ENCODE measurements around the gene EML6. TPM values are rescaled to one million over a fixed set of nuclear protein-coding genes. Genes with fewer than 3 reads are reported as not detected.

EML6 gene
- total RNA-seq, 1 experiment from 2014 or later, result 5.2 TPM

DNA sequence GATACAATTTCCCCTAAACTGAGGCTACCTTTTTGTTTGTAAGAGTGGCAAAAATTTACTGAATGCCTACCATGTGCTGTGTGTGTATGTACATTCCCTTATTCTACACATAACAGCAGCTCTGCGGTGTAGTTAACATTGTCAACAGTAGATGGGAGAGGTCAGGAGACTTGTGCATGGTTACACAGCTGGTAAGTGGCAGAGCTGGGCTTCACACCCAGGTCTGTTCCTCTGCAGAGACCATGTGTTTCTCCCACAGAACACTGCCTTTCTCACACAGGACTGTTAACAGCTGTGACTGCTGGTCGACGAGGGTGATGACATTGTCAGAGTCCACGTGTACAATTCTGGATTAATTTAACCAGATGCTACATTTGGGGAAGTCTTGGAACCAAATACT is 49.1 kb downstream of the EML6 start:
- Histone ChIP-seq H3K36me3 (ENCODE audit: control insufficient read depth, insufficient read depth, low read length) (no peaks in the 10 kb centered on the region; the same call in 1 of the 2 replicates), H3K4me1 (no peaks in the 10 kb centered on the region), H3K4me3 (ENCODE audit: low read depth, low read length) (no peak overlapping the region), H3K27me3 (replicated peaks; ENCODE audit: control insufficient read depth, insufficient read depth, low read length) (no peaks in the 10 kb centered on the region), H3K9me3 (peaks cover 9% of the 10 kb centered on the region)
- TF ChIP-seq, protein P1, sequence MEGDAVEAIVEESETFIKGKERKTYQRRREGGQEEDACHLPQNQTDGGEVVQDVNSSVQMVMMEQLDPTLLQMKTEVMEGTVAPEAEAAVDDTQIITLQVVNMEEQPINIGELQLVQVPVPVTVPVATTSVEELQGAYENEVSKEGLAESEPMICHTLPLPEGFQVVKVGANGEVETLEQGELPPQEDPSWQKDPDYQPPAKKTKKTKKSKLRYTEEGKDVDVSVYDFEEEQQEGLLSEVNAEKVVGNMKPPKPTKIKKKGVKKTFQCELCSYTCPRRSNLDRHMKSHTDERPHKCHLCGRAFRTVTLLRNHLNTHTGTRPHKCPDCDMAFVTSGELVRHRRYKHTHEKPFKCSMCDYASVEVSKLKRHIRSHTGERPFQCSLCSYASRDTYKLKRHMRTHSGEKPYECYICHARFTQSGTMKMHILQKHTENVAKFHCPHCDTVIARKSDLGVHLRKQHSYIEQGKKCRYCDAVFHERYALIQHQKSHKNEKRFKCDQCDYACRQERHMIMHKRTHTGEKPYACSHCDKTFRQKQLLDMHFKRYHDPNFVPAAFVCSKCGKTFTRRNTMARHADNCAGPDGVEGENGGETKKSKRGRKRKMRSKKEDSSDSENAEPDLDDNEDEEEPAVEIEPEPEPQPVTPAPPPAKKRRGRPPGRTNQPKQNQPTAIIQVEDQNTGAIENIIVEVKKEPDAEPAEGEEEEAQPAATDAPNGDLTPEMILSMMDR (IDR thresholded peaks at IDR 0.05; ENCODE audit: insufficient read depth in 1 of 2, low read depth in 1 of 2, low read length in 1 of 2, severe bottlenecking in 1 of 2, unreplicated experiment in 1 of 2), result no peak
- H3K36me3 Mint-ChIP-seq (ENCODE audit: insufficient read depth, unreplicated experiment), result no peaks in the 10 kb centered on the region
- no peak overlapping the region for H3K4me3 Mint-ChIP-seq (ENCODE audit: unreplicated experiment)
- BruUV-seq (replicated peaks), result no TSS peak
- intact Hi-C loops (cut with micrococcal nuclease; ENCODE audit: unreplicated experiment), result no loop called here
- H3K4me1 Mint-ChIP-seq (ENCODE audit: low read depth, unreplicated experiment), result no peaks in the 10 kb centered on the region
- POLR2A ChIA-PET, result no interaction called here
- peaks cover 31% of the 10 kb centered on the region for H3K9me3 Mint-ChIP-seq (ENCODE audit: unreplicated experiment)
- DNase-seq, result no peak
- no peaks in the 10 kb centered on the region for H3K27me3 Mint-ChIP-seq (ENCODE audit: insufficient read depth, unreplicated experiment)
- CTCF ChIA-PET, result no interaction called here
- no peak overlapping the region for H3K27ac Mint-ChIP-seq (ENCODE audit: unreplicated experiment)

DNA sequence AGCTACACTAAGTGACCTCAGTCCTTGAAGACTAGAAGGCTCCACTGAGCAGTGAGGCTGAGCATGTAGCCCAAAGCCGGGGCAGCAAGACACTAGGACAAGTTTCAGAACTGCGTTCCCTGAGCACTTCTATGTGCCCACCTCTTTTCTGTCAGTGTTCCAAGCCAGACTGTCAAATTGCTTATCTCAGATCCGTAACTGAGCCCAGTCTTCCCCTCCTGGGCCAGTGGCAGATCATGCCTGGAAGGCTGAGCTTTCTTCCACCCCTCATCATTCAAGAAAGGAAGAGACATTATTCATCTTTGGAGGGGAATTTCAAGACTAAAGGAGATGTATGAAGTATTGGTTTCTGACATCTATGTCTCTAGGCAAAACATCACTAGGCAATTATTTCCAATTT is 49.8 kb downstream of the EML6 start:
- intact Hi-C loops (cut with micrococcal nuclease; ENCODE audit: unreplicated experiment), result no loop called here
- no peak overlapping the region for H3K27ac Mint-ChIP-seq (ENCODE audit: unreplicated experiment)

DNA sequence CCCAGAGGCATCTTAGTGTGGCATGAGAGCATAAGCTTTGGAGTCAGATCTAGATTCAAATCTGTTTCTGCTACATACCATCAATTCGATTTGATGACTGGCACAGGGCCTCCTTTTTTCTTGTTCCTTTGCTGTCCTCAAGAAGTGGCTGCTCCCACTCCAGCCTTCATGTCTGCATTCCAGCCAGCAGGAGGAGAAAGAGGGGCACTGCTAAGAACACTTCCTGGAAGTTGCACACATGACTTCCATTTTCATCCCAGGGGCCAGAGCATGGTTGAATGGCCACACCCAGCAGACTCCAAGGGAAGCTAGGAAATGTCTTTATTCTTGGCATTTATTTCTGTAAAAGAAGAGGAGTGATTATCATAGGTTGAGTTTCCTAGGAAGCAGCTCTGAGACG is 50.4 kb downstream of the EML6 start:
- POLR2A ChIA-PET, result no interaction called here

More for the DNA sequence above, 49.8 kb downstream of the EML6 start:
- Mint-ChIP-seq H3K9me3 (ENCODE audit: unreplicated experiment) (peaks cover 31% of the 10 kb centered on the region), H3K36me3 (ENCODE audit: insufficient read depth, unreplicated experiment) (no peaks in the 10 kb centered on the region), H3K4me3 (ENCODE audit: unreplicated experiment) (no peak overlapping the region), H3K4me1 (ENCODE audit: low read depth, unreplicated experiment) (no peaks in the 10 kb centered on the region), H3K27me3 (ENCODE audit: insufficient read depth, unreplicated experiment) (no peaks in the 10 kb centered on the region)
- POLR2A ChIA-PET, result no interaction called here
- Histone ChIP-seq H3K27me3 (replicated peaks; ENCODE audit: control insufficient read depth, insufficient read depth, low read length) (no peaks in the 10 kb centered on the region), H3K36me3 (ENCODE audit: control insufficient read depth, insufficient read depth, low read length) (no peaks in the 10 kb centered on the region; the same call in 1 of the 2 replicates), H3K4me3 (ENCODE audit: low read depth, low read length) (no peak overlapping the region), H3K9me3 (peaks cover 9% of the 10 kb centered on the region), H3K4me1 (no peaks in the 10 kb centered on the region)
- no peak for DNase-seq
- CTCF ChIA-PET, result no interaction called here
- BruUV-seq (replicated peaks), result no TSS peak
- TF ChIP-seq, protein P1 (IDR thresholded peaks at IDR 0.05; ENCODE audit: insufficient read depth in 1 of 2, low read depth in 1 of 2, low read length in 1 of 2, severe bottlenecking in 1 of 2, unreplicated experiment in 1 of 2), result no peak

More for the DNA sequence above, 50.4 kb downstream of the EML6 start:
- DNase-seq, result peak; percentile 46 to 49
- Histone ChIP-seq H3K4me3 (ENCODE audit: low read depth, low read length) (no peak overlapping the region), H3K27me3 (replicated peaks; ENCODE audit: control insufficient read depth, insufficient read depth, low read length) (no peaks in the 10 kb centered on the region), H3K9me3 (peaks cover 9% of the 10 kb centered on the region), H3K4me1 (no peaks in the 10 kb centered on the region), H3K36me3 (ENCODE audit: control insufficient read depth, insufficient read depth, low read length) (no peaks in the 10 kb centered on the region; the same call in 1 of the 2 replicates)
- CTCF ChIA-PET, result interaction anchor here (0.5 kb wide), 1 partner anchor 534 kb away, joined by 3 read pairs; no protein-coding TSS in a partner anchor
- Mint-ChIP-seq H3K4me3 (ENCODE audit: unreplicated experiment) (no peak overlapping the region), H3K36me3 (ENCODE audit: insufficient read depth, unreplicated experiment) (no peaks in the 10 kb centered on the region), H3K27me3 (ENCODE audit: insufficient read depth, unreplicated experiment) (no peaks in the 10 kb centered on the region), H3K4me1 (ENCODE audit: low read depth, unreplicated experiment) (no peaks in the 10 kb centered on the region), H3K9me3 (ENCODE audit: unreplicated experiment) (peaks cover 31% of the 10 kb centered on the region), H3K27ac (ENCODE audit: unreplicated experiment) (no peak overlapping the region)
- TF ChIP-seq, protein P1 (IDR thresholded peaks at IDR 0.05; ENCODE audit: insufficient read depth in 1 of 2, low read depth in 1 of 2, low read length in 1 of 2, severe bottlenecking in 1 of 2, unreplicated experiment in 1 of 2), result peak in 1 of 2 experiments; percentile 48
- intact Hi-C loops (cut with micrococcal nuclease; ENCODE audit: unreplicated experiment), result no loop called here
- no TSS peak for BruUV-seq (replicated peaks)

Data from Caco-2 (cell line).